GM12801 (cell line): ENCODE data around the gene NSUN3.

Source experiments
- CTCF ChIP-seq: IDR thresholded peaks from one replicate; pipeline ENCODE4 v1.5.1; 2011; ENCODE audit warnings: control low read depth; ENCODE audit not compliant: insufficient read length; ENCODE audit errors: extremely low read depth

NSUN3 gene

GRCh38 chr3:94036909-94037507 is 25.9 kb upstream of the NSUN3 start:
- TF ChIP-seq CTCF, result no peak

GRCh38 chr3:94043285-94043684 is 19.6 kb upstream of the NSUN3 start:
- no peak for TF ChIP-seq CTCF

- no peak for TF ChIP-seq CTCF
These were observed 16.3 kb upstream of the NSUN3 start for GRCh38 chr3:94046533-94046932.

GRCh38 chr3:94049267-94049666 is 13.6 kb upstream of the NSUN3 start:
- TF ChIP-seq CTCF, result no peak

- TF ChIP-seq CTCF, result no peak
These were observed 12.3 kb upstream of the NSUN3 start for GRCh38 chr3:94050546-94050945.

- TF ChIP-seq CTCF, result no peak
These were observed 1.6 kb upstream of the NSUN3 start for GRCh38 chr3:94061297-94061696.

GRCh38 chr3:94063496-94064119 is 747 bp downstream of the NSUN3 start:
- no peak for TF ChIP-seq CTCF
